Skeletal muscle tissue (tissue), 4 donors: ENCODE results near the gene TSHZ1. TPM values are rescaled to one million over a fixed set of nuclear protein-coding genes. Genes with fewer than 3 reads are reported as not detected.
A peak's percentile ranks its signal among the peaks of the same experiment; 100 is the strongest.

Experiments used
- H3K27ac ChIP-seq: one replicate; pipeline ENCODE4 v1.7.0; 2013; ENCODE audit warnings: mild to moderate bottlenecking, low read depth, low read length, inconsistent platforms
- H3K27me3 ChIP-seq, 3 donors: one replicate each; pipeline ENCODE4 v1.7.0; 2013; ENCODE audit warnings: low read length in 3 of 3; ENCODE audit not compliant: control insufficient read depth in 3 of 3, insufficient read depth in 3 of 3
- H3K36me3 ChIP-seq, 3 donors: one replicate each; pipeline ENCODE4 v1.7.0; 2013; ENCODE audit warnings: low read length in 3 of 3; ENCODE audit not compliant: control insufficient read depth in 3 of 3, insufficient read depth in 3 of 3
- H3K4me1 ChIP-seq, 3 donors: one replicate each; pipeline ENCODE4 v1.7.0; 2013; ENCODE audit warnings: low read length in 3 of 3, mild to moderate bottlenecking in 3 of 3; ENCODE audit not compliant: control insufficient read depth in 3 of 3, insufficient read depth in 3 of 3
- H3K4me3 ChIP-seq, 3 donors: one replicate each; pipeline ENCODE4 v1.7.0; 2013; ENCODE audit warnings: low read length in 3 of 3
- H3K9ac ChIP-seq, 3 donors: one replicate each; pipeline ENCODE4 v1.7.0; 2013; ENCODE audit warnings: low read length in 3 of 3, mild to moderate bottlenecking in 3 of 3, moderate library complexity in 2 of 3, low read depth in 1 of 3
- H3K9me3 ChIP-seq, 3 donors: one replicate each; pipeline ENCODE4 v1.7.0; 2013; ENCODE audit warnings: low read length in 3 of 3; ENCODE audit not compliant: control insufficient read depth in 3 of 3
- total RNA-seq: library from RNA; depleted of rRNA; stranded (reverse); fragments of >200 nt; gene quantifications from one replicate; pipeline ENCODE4 v1.2.3, GENCODE V29; 2014
- donor health status: Osteomylitis.

TSHZ1 gene
- total RNA-seq, 1 donor from 2014 or later: 5.7 TPM

GRCh38 chr18:75227535-75228296 lies 17.1 kb downstream of the TSHZ1 start:
- Histone ChIP-seq H3K9ac (peak overlapping the region in 2 of 3 donors; percentile 26 to 29), H3K4me3 (peak overlapping the region in 2 of 3 donors; percentile 1 to 17), H3K27ac (no peak overlapping the region), H3K4me1 (peaks cover 19 to 46% (median 29%) of the 10 kb centered on the region in 3 donors), H3K9me3 (no peaks in the 10 kb centered on the region), H3K27me3 (no peaks in the 10 kb centered on the region), H3K36me3 (no peaks in the 10 kb centered on the region)

GRCh38 chr18:75228967-75229366 lies 18.4 kb downstream of the TSHZ1 start:
- peaks cover 19 to 40% (median 21%) of the 10 kb centered on the region in 3 donors for H3K4me1 ChIP-seq

GRCh38 chr18:75229437-75229836 lies 18.8 kb downstream of the TSHZ1 start:
- no peak overlapping the region for H3K4me3 ChIP-seq
- H3K4me1 ChIP-seq: peaks cover 19 to 40% (median 21%) of the 10 kb centered on the region in 3 donors
- no peak overlapping the region for H3K9ac ChIP-seq
- no peaks in the 10 kb centered on the region for H3K27me3 ChIP-seq
- no peaks in the 10 kb centered on the region for H3K36me3 ChIP-seq
- H3K27ac ChIP-seq: no peak overlapping the region
- H3K9me3 ChIP-seq: no peaks in the 10 kb centered on the region

More at GRCh38 chr18:75228967-75229366, 18.4 kb downstream of the TSHZ1 start:
- no peaks in the 10 kb centered on the region for H3K27me3 ChIP-seq
- H3K9me3 ChIP-seq: no peaks in the 10 kb centered on the region
- H3K27ac ChIP-seq: no peak overlapping the region
- H3K4me3 ChIP-seq: no peak overlapping the region
- no peaks in the 10 kb centered on the region for H3K36me3 ChIP-seq
- no peak overlapping the region for H3K9ac ChIP-seq

GRCh38 chr18:75230163-75231052 lies 19.8 kb downstream of the TSHZ1 start:
- H3K4me3 ChIP-seq: no peak overlapping the region
- no peaks in the 10 kb centered on the region for H3K36me3 ChIP-seq
- H3K9me3 ChIP-seq: no peaks in the 10 kb centered on the region
- H3K27me3 ChIP-seq: no peaks in the 10 kb centered on the region
- peaks cover 19 to 40% (median 21%) of the 10 kb centered on the region in 3 donors for H3K4me1 ChIP-seq
- no peak overlapping the region for H3K9ac ChIP-seq
- peak overlapping the region; percentile 39 for H3K27ac ChIP-seq

- Histone ChIP-seq H3K27ac (peak overlapping the region; percentile 39), H3K9me3 (no peaks in the 10 kb centered on the region), H3K4me1 (peaks cover 19 to 44% (median 21%) of the 10 kb centered on the region in 3 donors), H3K9ac (no peak overlapping the region), H3K27me3 (no peaks in the 10 kb centered on the region), H3K4me3 (no peak overlapping the region), H3K36me3 (peaks cover 0 to 4% (median 3%) of the 10 kb centered on the region in 3 donors)
These were observed 20.4 kb downstream of the TSHZ1 start for GRCh38 chr18:75231053-75231406.

DNA sequence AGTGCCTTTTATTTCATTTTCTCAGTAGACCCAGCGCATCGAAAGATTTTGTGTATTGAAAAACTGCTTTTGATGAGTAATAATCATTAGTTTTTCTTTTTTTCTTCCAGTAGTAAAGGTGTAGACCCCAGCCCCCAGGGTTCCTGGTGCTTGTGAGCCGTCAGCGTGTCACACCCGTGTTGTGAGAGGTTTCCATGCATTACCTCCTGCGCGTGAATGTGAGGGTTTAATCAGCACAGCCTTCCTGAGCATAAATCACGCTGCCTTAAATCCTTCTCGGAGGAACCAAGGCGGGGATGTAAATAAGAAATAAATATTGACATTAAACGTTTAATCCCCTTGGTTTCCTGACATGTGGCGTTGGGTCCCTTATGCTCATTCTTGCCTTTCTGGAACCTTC lies 24.3 kb downstream of the TSHZ1 start:
- H3K4me1 ChIP-seq: peaks cover 6 to 16% (median 9%) of the 10 kb centered on the region in 3 donors
- H3K9me3 ChIP-seq: no peaks in the 10 kb centered on the region
- H3K36me3 ChIP-seq: peaks cover 0 to 5% (median 3%) of the 10 kb centered on the region in 3 donors
- no peak overlapping the region for H3K27ac ChIP-seq
- H3K9ac ChIP-seq: no peak overlapping the region
- no peak overlapping the region for H3K4me3 ChIP-seq
- H3K27me3 ChIP-seq: no peaks in the 10 kb centered on the region

GRCh38 chr18:75235896-75236295 lies 25.3 kb downstream of the TSHZ1 start:
- Histone ChIP-seq H3K27ac (no peak overlapping the region), H3K36me3 (peaks cover 0 to 5% (median 3%) of the 10 kb centered on the region in 3 donors), H3K4me3 (no peak overlapping the region), H3K9me3 (no peaks in the 10 kb centered on the region), H3K9ac (no peak overlapping the region), H3K27me3 (no peaks in the 10 kb centered on the region), H3K4me1 (peaks cover 4 to 14% (median 8%) of the 10 kb centered on the region in 3 donors)

GRCh38 chr18:75238100-75238499 lies 27.5 kb downstream of the TSHZ1 start:
- peaks cover 4 to 16% (median 4%) of the 10 kb centered on the region in 3 donors for H3K4me1 ChIP-seq
- H3K4me3 ChIP-seq: no peak overlapping the region
- H3K36me3 ChIP-seq: peaks cover 0 to 5% (median 3%) of the 10 kb centered on the region in 3 donors
- no peaks in the 10 kb centered on the region for H3K9me3 ChIP-seq
- no peak overlapping the region for H3K9ac ChIP-seq
- no peak overlapping the region for H3K27ac ChIP-seq
- no peaks in the 10 kb centered on the region for H3K27me3 ChIP-seq

GRCh38 chr18:75238786-75239185 lies 28.2 kb downstream of the TSHZ1 start:
- H3K27ac ChIP-seq: no peak overlapping the region
- no peak overlapping the region for H3K9ac ChIP-seq
- H3K27me3 ChIP-seq: no peaks in the 10 kb centered on the region
- H3K36me3 ChIP-seq: peaks cover 0 to 5% (median 3%) of the 10 kb centered on the region in 3 donors
- no peaks in the 10 kb centered on the region for H3K9me3 ChIP-seq
- H3K4me1 ChIP-seq: peaks cover 4 to 16% (median 4%) of the 10 kb centered on the region in 3 donors
- no peak overlapping the region for H3K4me3 ChIP-seq

DNA sequence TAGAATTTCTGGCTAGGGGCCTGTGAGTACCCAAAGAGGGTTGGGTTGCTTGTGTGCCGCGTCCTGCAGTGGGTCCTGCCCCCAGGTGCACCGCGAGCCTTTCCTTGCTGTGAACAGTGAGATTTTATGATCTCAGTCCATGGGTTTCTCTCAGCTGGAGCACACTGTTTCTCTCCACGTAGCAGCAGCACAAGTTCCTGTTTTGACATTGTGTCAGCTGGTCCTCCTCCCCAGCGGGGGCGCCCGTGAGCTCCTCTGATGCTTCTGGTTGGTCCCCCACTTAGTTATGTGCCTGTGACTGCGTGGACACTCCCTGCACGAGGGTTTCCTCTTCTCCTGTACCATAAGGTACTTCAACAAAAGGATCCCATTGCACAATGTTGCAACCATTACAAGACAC lies 29.8 kb downstream of the TSHZ1 start:
- no peaks in the 10 kb centered on the region for H3K9me3 ChIP-seq
- H3K4me3 ChIP-seq: no peak overlapping the region
- H3K27me3 ChIP-seq: no peaks in the 10 kb centered on the region
- H3K4me1 ChIP-seq: peaks cover 4 to 16% (median 15%) of the 10 kb centered on the region in 3 donors
- no peak overlapping the region for H3K27ac ChIP-seq
- peaks cover 0 to 5% (median 3%) of the 10 kb centered on the region in 3 donors for H3K36me3 ChIP-seq
- H3K9ac ChIP-seq: no peak overlapping the region
